GM21723 (cell line): ENCODE measurements around the gene TBXT.
"Not testable (repeated sequence)": the region's sequence is repeated elsewhere in the genome, so short reads cannot be mapped to it uniquely, and the experiment has no call there.

ENCODE experiments used
- ATAC-seq: cut with Tn5 transposase; IDR thresholded peaks from one replicate; pipeline ENCODE4 v1.9.1; 2021; ENCODE audit warnings: mild to moderate bottlenecking, moderate library complexity; ENCODE audit not compliant: unreplicated experiment

TBXT gene

DNA sequence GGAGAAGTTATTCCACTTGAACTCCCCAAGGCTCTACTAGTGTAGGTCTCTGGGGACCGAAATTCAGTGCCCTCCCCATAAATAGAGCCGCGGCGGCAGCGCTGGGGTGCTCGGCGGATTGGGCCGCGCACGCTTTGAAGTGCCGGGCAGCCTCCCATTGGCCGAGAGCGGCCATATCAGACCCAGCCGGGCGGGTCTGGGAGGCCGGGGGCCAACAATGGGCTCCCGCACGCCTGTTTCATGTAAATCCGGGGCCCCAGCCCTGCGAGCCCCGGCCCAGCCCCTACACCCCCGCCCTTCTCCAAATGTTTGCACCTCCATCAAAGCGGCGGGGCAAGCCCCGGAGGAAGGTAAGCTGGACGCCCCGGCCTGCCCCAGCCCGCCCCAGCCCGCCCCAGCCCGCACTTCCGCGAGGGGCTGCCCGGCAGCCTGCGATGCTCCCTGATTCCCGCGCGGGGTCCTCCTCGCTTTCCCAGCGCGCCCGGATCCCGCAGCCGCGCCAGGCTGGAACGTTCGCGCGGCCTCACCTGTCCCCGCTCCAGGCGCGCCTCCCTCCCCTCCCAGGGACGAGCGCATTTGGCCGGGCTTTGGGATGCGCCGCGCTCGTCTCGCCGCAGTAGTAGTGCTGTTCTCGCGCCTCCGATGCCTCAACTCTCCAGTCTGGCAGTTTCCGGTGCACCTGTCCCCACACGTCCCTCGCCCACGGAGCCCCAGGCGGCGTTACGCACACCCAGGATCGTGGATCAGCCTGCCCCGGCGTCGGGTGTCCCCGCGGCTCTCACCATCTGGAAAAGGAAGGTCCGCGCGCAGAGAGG lies at the start of gene TBXT:
TBXT (minus strand) TSS at position 51 of the 815 bp plus-strand sequence. CDS start 260 bp downstream, outside the sequence.
- no peak for ATAC-seq

DNA sequence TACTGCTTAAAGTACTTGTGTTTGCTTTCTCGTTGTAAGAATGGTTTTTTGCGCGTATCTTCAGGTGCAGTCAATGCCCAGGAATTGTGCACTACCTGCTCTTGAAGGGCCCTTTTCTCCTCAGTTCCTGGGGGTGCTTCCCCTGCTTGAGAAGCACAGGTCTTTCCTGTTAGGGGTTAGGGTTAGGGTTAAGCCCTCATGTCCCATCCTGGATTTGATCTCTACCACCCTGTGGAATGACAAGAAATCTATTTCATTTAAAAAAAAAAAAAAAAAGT lies 39.6 kb upstream of the TBXT start:
- no peak for ATAC-seq

DNA sequence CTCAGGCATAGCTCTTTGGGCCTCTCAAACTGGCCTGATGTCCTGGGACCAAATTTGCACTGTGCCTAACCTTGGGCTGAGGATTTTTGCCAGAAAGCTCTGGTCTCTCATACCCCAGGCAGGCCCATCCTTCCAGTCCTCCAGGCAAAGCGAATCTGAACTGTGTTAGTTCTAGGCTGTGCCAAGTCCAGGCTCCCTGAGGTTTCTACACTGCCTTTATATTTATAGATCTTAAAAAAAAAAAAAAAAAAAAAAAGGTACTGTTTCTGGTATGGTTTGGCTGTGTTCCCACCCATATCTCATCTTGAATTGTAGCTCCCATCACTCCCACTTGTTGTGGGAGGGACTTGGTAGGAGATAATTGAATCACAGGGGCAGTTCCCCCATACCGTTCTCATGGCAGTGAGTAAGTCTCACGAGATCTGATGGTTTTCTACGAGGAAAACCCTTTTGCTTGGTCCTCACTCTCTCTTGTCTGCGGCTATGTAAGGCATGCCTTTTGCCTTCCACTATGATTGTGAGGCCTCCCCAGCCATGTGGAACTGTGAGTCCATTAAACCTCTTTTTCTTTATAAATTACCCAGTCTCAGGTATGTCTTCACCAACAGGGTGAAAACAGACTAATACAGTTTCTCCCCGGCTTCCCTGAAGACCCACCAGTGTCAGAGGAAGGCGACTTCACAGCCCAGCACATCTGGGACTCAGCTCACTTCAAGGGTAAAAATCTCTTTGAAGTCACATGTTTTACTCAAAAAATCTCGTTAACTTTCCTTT lies 39.0 kb upstream of the TBXT start:
- ATAC-seq: no peak

GRCh38 chr6:166206066-166206465 lies 38.4 kb upstream of the TBXT start:
- ATAC-seq: no peak

GRCh38 chr6:166204852-166205650 lies 37.4 kb upstream of the TBXT start:
- ATAC-seq: no peak

- no peak for ATAC-seq
These were observed 36.1 kb upstream of the TBXT start for GRCh38 chr6:166203641-166204222.

GRCh38 chr6:166203003-166203640 lies 35.5 kb upstream of the TBXT start:
- no peak for ATAC-seq

- peak; percentile 80 for ATAC-seq
These were observed 34.7 kb upstream of the TBXT start for GRCh38 chr6:166202321-166202733.

- ATAC-seq: peak; percentile 36
These were observed 34.2 kb upstream of the TBXT start for GRCh38 chr6:166201878-166202277.

GRCh38 chr6:166197361-166197760 lies 29.7 kb upstream of the TBXT start:
- no peak for ATAC-seq

DNA sequence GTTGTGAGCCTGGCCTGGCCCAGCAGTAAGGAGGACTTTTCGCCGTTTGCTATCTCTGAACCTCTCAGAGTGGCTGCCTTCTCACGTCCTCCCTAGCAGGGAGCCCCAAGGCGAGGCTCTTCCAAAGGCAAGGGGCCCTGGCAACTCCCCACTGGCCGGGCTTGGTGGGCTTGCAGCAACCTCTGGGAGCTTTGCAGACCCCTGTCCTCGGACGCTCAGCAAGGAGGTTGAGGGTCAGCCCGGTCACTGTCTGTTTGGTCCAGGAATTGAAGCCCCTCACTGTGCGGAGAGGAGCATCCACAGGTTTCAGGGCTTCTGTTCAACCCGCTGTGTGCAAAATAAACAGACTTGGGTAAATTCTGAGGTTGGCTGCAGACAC lies 28.2 kb upstream of the TBXT start:
- ATAC-seq: no peak

DNA sequence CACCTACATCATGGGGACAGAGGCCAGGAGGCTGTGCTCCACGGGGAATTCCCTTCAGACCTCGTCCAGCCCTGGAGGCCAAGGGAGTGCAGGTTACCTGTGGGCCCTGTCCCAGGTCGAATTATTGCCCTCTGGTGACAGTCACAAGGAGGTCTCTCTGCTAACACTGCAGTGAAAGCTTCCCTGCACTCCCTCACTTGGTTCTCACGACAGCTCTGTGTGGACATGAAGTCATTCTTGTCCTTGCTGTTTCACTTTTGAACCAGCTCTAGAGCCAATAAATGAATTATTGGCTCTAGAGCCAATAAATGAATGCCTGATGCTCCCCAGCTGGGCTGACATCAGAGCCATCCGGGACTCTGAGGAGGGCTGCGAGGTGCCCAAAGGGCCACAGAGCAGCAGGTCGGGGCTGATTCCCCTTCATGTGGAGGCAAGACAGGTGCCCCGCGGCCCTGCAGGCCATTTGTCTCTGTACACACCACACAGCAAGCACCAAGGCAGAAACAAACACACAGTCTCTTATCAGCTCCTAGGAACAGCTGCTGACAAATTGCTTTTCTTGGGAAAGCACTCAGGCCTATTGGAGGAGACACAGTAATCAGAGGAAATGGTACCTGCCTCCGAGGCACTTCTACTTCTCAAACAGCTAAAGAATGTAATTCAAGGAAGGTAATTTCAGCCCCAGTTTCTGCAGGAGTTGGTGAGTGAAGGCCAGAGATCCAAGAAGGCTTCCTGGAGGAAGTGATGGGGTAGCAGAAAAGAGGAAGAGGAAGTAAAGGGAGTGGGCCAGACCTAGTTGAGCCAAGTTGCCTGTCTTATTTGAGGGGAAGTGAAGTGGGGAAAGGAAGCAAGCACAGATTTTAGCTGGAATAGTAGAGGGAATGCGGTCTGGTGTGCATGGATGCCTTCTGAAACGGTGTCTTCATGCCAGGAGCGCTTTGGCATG lies 27.5 kb upstream of the TBXT start:
- ATAC-seq: no peak

GRCh38 chr6:166192557-166192956 lies 24.9 kb upstream of the TBXT start:
- ATAC-seq: no peak

- ATAC-seq: no peak
These were observed 24.5 kb upstream of the TBXT start for GRCh38 chr6:166192136-166192535.

DNA sequence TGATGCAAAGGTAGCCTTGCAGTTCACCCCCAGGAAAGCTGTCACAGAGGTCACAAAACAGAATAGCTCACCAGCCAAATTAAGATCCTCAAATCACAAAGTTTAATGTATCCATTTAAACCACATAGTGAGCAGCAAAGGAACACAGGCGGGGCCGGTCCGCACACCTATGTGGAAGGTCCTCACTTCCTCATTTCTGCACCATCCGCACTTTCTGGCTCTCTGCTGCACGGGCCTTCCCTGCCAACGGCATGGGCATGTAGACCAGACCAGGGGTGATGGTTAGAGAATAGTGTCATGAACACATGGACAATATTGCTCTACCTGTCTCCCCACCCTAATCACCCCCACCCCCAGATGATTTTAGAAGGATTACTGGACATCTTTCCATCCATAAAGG lies 12.1 kb upstream of the TBXT start:
- ATAC-seq: no peak

- no peak for ATAC-seq
These were observed 8.5 kb upstream of the TBXT start for GRCh38 chr6:166176106-166176505.

- not testable (repeated sequence) for ATAC-seq
These were observed 7.4 kb upstream of the TBXT start for GRCh38 chr6:166175093-166175492.

DNA sequence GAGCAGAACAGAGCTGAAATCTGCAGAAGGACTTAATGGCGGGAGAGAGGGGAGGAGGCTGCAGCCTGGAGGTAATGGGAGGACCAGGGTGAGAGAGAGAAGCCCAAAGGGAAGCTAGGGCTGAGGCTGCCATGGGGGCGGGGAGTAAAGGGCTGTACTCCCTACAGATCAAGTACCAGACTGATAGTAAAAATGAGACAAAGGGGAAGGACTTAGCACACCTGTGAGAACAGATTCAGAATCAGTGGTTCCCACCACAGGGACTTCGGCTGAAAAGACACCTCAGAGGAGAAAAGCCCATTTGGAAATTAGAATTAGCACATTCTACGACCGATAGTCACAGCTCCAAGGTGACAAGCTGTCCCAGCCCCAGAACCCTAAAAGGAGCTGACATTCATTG lies 6.4 kb upstream of the TBXT start:
- ATAC-seq: no peak

DNA sequence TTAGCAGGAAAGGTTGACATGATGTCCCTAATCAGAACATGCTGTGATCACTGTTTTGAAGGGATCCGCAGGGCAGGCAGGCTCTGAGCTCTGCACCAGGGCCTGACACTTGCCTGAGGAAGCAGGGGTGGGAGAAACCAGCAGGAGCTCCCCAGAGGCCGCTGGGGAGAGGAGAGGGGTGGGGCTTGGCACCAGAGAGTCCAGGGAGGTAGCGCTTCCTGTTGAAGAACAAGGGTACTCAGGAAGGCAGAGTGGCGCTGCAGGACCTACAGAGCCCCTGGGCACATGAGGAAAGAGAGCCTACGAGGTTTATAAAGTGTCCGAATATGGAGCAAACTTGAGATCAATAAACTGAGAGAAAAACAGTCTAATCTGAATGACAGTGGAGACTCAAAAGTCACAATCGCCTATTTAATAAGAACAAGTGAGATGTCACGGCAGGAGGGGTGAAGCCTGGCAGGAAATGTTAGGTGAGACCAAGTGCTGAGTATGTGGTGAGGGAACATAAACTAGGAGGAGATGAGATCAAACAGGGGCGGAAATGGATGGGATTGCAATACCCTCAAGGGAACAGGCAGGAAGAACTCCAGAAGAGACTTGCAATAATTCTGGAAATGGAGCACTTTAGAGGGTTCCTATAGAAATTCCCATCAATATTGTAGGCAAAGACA lies 5.8 kb upstream of the TBXT start:
- ATAC-seq: no peak
